ENCODE measurements around the gene CHCHD2.
"Not testable (repeated sequence)": the region's sequence is repeated elsewhere in the genome, so short reads cannot be mapped to it uniquely, and the experiment has no call there.

Gene CHCHD2

GRCh38 chr7:56097700-56098099 is 8.6 kb downstream of the CHCHD2 start:
- Histone ChIP-seq H3K4me1 (ENCODE audit: low read length) (no peaks in the 10 kb centered on the region), H3K9ac (ENCODE audit: low read length) (no peak overlapping the region), H2AFZ (ENCODE audit: low read depth, low read length) (no peak overlapping the region), H3K4me2 (ENCODE audit: low read length) (no peak overlapping the region), H3K79me2 (ENCODE audit: low read length) (no peaks in the 10 kb centered on the region), H4K20me1 (ENCODE audit: insufficient read depth, low read length) (no peaks in the 10 kb centered on the region), H3K4me3 (ENCODE audit: low read length) (no peak overlapping the region), H3K9me3 (ENCODE audit: insufficient read depth, low read length) (no peaks in the 10 kb centered on the region), H3K27me3 (ENCODE audit: low read depth, low read length) (no peaks in the 10 kb centered on the region), H3K36me3 (replicated peaks; ENCODE audit: low read depth, low read length) (peaks cover 29% of the 10 kb centered on the region), H3K27ac (ENCODE audit: low read length) (no peak overlapping the region)
- TF ChIP-seq, protein P1, sequence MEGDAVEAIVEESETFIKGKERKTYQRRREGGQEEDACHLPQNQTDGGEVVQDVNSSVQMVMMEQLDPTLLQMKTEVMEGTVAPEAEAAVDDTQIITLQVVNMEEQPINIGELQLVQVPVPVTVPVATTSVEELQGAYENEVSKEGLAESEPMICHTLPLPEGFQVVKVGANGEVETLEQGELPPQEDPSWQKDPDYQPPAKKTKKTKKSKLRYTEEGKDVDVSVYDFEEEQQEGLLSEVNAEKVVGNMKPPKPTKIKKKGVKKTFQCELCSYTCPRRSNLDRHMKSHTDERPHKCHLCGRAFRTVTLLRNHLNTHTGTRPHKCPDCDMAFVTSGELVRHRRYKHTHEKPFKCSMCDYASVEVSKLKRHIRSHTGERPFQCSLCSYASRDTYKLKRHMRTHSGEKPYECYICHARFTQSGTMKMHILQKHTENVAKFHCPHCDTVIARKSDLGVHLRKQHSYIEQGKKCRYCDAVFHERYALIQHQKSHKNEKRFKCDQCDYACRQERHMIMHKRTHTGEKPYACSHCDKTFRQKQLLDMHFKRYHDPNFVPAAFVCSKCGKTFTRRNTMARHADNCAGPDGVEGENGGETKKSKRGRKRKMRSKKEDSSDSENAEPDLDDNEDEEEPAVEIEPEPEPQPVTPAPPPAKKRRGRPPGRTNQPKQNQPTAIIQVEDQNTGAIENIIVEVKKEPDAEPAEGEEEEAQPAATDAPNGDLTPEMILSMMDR (IDR thresholded peaks at IDR 0.05; ENCODE audit: low read depth, low read length) = no peak
- TF ChIP-seq EZH2phosphoT487 (IDR thresholded peaks at IDR 0.05; ENCODE audit: low read depth) = no peak

DNA sequence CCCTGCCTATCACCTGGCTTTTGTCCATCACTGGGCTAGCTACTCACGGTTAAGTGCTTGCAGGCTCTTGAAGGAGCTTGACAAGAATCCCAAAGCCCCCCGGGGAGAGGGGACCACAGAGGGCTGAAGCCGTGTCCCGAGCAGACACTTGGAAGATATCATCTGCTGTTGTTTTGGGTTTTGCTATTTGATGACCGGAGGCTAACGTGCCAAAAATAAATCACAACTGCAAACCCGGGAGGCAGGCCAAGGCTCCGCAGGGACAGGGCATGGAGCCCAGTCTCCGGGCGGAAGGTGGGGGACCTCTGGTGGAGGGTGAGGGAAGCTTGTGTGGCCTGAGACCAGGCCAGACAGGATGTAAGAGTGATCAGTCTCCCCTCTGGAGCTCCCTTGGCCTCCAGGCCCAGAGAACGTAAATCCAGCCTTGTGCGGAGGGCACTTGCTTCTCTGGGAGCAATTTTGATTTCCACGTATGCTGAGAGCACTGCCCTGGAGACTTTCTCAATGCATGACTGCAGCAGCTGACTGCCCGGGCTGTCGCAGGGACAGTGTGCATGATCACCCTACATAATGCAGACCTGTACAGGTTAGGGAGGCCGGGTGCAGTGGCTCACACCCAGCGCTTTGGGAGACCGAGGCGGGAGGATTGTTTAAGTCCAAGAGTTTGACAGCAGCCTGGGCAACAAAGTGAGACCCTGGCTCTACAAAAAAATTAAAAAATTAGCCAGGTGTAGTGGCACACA is 13.3 kb downstream of the CHCHD2 start, which contains the start of gene PHKG1:
TSS of gene PHKG1 (minus strand) at position 164 of the 743 bp plus-strand sequence. CDS start 4,011 bp downstream, outside the sequence.
- no peak within 1 kb of the TSS for H3K27ac ChIP-seq (ENCODE audit: low read length)

GRCh38 chr7:56092388-56092787 is 13.9 kb downstream of the CHCHD2 start:
- not testable (repeated sequence) for H3K4me3 ChIP-seq (ENCODE audit: low read length); H3K9me3 ChIP-seq (ENCODE audit: insufficient read depth, low read length); H4K20me1 ChIP-seq (ENCODE audit: insufficient read depth, low read length); H3K27ac ChIP-seq (ENCODE audit: low read length); H2AFZ ChIP-seq (ENCODE audit: low read depth, low read length); H3K27me3 ChIP-seq (ENCODE audit: low read depth, low read length); H3K4me2 ChIP-seq (ENCODE audit: low read length); H3K9ac ChIP-seq (ENCODE audit: low read length); H3K79me2 ChIP-seq (ENCODE audit: low read length); H3K36me3 ChIP-seq (replicated peaks; ENCODE audit: low read depth, low read length); H3K4me1 ChIP-seq (ENCODE audit: low read length)

More for the DNA sequence above, 13.3 kb downstream of the CHCHD2 start, which contains the start of gene PHKG1:
- no peaks in the 10 kb centered on the region for H3K79me2 ChIP-seq (ENCODE audit: low read length)
- H3K9me3 ChIP-seq (ENCODE audit: insufficient read depth, low read length) = no peaks in the 10 kb centered on the region
- no peak within 1 kb of the TSS for H3K4me3 ChIP-seq (ENCODE audit: low read length)
- H3K4me2 ChIP-seq (ENCODE audit: low read length) = no peak within 1 kb of the TSS
- H2AFZ ChIP-seq (ENCODE audit: low read depth, low read length) = no peak within 1 kb of the TSS
- no peaks in the 10 kb centered on the region for H3K4me1 ChIP-seq (ENCODE audit: low read length)
- TF ChIP-seq, protein P1 (IDR thresholded peaks at IDR 0.05; ENCODE audit: low read depth, low read length) = no peak
- no peak for TF ChIP-seq EZH2phosphoT487 (IDR thresholded peaks at IDR 0.05; ENCODE audit: low read depth)
- H4K20me1 ChIP-seq (ENCODE audit: insufficient read depth, low read length) = no peaks in the 10 kb centered on the region
- H3K36me3 ChIP-seq (replicated peaks; ENCODE audit: low read depth, low read length) = no peaks in the 10 kb centered on the region
- H3K27me3 ChIP-seq (ENCODE audit: low read depth, low read length) = no peaks in the 10 kb centered on the region
- H3K9ac ChIP-seq (ENCODE audit: low read length) = no peak within 1 kb of the TSS

DNA sequence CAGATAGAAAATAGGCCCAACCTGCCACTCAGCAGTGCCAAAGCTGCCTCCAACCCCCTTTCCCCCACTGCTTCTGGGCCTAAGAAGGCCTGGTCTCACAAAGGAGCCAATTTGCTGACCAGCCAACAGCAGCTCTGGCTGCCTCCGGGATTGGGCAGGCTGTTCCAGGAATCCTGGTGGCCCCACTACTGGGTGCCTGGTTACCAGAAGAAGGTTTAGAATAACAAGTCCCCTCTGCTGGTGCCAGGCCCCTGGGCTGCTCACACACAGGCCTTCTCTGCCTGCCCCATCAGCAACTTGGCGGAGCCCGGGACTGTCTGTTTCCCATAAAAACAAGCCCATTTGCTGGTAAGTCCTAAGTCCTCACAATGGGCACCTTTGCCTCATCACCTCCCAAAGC is 14.7 kb downstream of the CHCHD2 start:
- Histone ChIP-seq H3K4me2 (ENCODE audit: low read length) (no peak overlapping the region), H4K20me1 (ENCODE audit: insufficient read depth, low read length) (no peaks in the 10 kb centered on the region), H3K79me2 (ENCODE audit: low read length) (no peaks in the 10 kb centered on the region), H2AFZ (ENCODE audit: low read depth, low read length) (no peak overlapping the region), H3K36me3 (replicated peaks; ENCODE audit: low read depth, low read length) (no peaks in the 10 kb centered on the region), H3K4me1 (ENCODE audit: low read length) (no peaks in the 10 kb centered on the region), H3K4me3 (ENCODE audit: low read length) (no peak overlapping the region), H3K27me3 (ENCODE audit: low read depth, low read length) (no peaks in the 10 kb centered on the region), H3K27ac (ENCODE audit: low read length) (no peak overlapping the region), H3K9me3 (ENCODE audit: insufficient read depth, low read length) (no peaks in the 10 kb centered on the region), H3K9ac (ENCODE audit: low read length) (no peak overlapping the region)
- TF ChIP-seq, protein P1 (IDR thresholded peaks at IDR 0.05; ENCODE audit: low read depth, low read length) = no peak
- TF ChIP-seq EZH2phosphoT487 (IDR thresholded peaks at IDR 0.05; ENCODE audit: low read depth) = no peak
